Measurements from ENCODE around the gene B4GALT7. TPM values are rescaled to one million over a fixed set of nuclear protein-coding genes. Genes with fewer than 3 reads are reported as not detected.
A peak's percentile ranks its signal among the peaks of the same experiment; 100 is the strongest.

B4GALT7 gene
- total RNA-seq, 1 experiment from 2014 or later: 37.3 TPM

- peaks cover 2% of the 10 kb centered on the region for H3K27me3 ChIP-seq (ENCODE audit: control insufficient read depth, insufficient read depth, low read length)
- H3K36me3 ChIP-seq (replicated peaks; ENCODE audit: control insufficient read depth, insufficient read depth, low read length): no peaks in the 10 kb centered on the region
- no peak overlapping the region for H3K4me3 ChIP-seq (ENCODE audit: insufficient read depth, low read depth, low read length)
- DNase-seq: no peak
These were observed 23.8 kb upstream of the B4GALT7 start for GRCh38 chr5:177576169-177576568.

- Histone ChIP-seq H3K36me3 (replicated peaks; ENCODE audit: control insufficient read depth, insufficient read depth, low read length) (no peaks in the 10 kb centered on the region), H3K27me3 (ENCODE audit: control insufficient read depth, insufficient read depth, low read length) (peaks cover 2% of the 10 kb centered on the region), H3K4me3 (ENCODE audit: insufficient read depth, low read depth, low read length) (no peak overlapping the region)
- no peak for DNase-seq
These were observed 21.6 kb upstream of the B4GALT7 start for GRCh38 chr5:177578316-177578715.

- peaks cover 8% of the 10 kb centered on the region; the same call in 1 of the 2 replicates for H3K27me3 ChIP-seq (ENCODE audit: control insufficient read depth, insufficient read depth, low read length)
- DNase-seq: no peak
- peaks cover 3% of the 10 kb centered on the region for H3K36me3 ChIP-seq (replicated peaks; ENCODE audit: control insufficient read depth, insufficient read depth, low read length)
- H3K4me3 ChIP-seq (ENCODE audit: insufficient read depth, low read depth, low read length): no peak overlapping the region
These were observed 11.5 kb upstream of the B4GALT7 start for GRCh38 chr5:177588413-177588909.

- H3K27me3 ChIP-seq (ENCODE audit: control insufficient read depth, insufficient read depth, low read length): peaks cover under 1% of the 10 kb centered on the region; the same call in 1 of the 2 replicates
- peaks cover 21% of the 10 kb centered on the region for H3K36me3 ChIP-seq (replicated peaks; ENCODE audit: control insufficient read depth, insufficient read depth, low read length)
- DNase-seq: no peak
- no peak overlapping the region for H3K4me3 ChIP-seq (ENCODE audit: insufficient read depth, low read depth, low read length)
These were observed 9.5 kb upstream of the B4GALT7 start for GRCh38 chr5:177590406-177590805.

GRCh38 chr5:177591690-177592009 is 8.3 kb upstream of the B4GALT7 start:
- no peak for DNase-seq
- Histone ChIP-seq H3K27me3 (ENCODE audit: control insufficient read depth, insufficient read depth, low read length) (no peaks in the 10 kb centered on the region; the same call in 1 of the 2 replicates), H3K36me3 (replicated peaks; ENCODE audit: control insufficient read depth, insufficient read depth, low read length) (peaks cover 27% of the 10 kb centered on the region), H3K4me3 (ENCODE audit: insufficient read depth, low read depth, low read length) (peak overlapping the region; percentile 34)

- DNase-seq: peak; percentile 96
- peak within 1 kb of the TSS; percentile 92 for H3K4me3 ChIP-seq (ENCODE audit: insufficient read depth, low read depth, low read length)
- H3K27me3 ChIP-seq (ENCODE audit: control insufficient read depth, insufficient read depth, low read length): no peaks in the 10 kb centered on the region; the same call in 1 of the 2 replicates
- peaks cover 27% of the 10 kb centered on the region for H3K36me3 ChIP-seq (replicated peaks; ENCODE audit: control insufficient read depth, insufficient read depth, low read length)
These were observed 7.7 kb upstream of the B4GALT7 start, which contains the start of gene TMED9 for GRCh38 chr5:177592010-177592834. Gene TMED9 (plus strand): TSS chr5:177592203. CDS start chr5:177592215, 12 bp downstream.

GRCh38 chr5:177592905-177593304 is 7.0 kb upstream of the B4GALT7 start:
- no peak for DNase-seq
- H3K36me3 ChIP-seq (replicated peaks; ENCODE audit: control insufficient read depth, insufficient read depth, low read length): peaks cover 27% of the 10 kb centered on the region
- H3K27me3 ChIP-seq (ENCODE audit: control insufficient read depth, insufficient read depth, low read length): no peaks in the 10 kb centered on the region; the same call in 1 of the 2 replicates
- H3K4me3 ChIP-seq (ENCODE audit: insufficient read depth, low read depth, low read length): peak overlapping the region; percentile 92

DNA sequence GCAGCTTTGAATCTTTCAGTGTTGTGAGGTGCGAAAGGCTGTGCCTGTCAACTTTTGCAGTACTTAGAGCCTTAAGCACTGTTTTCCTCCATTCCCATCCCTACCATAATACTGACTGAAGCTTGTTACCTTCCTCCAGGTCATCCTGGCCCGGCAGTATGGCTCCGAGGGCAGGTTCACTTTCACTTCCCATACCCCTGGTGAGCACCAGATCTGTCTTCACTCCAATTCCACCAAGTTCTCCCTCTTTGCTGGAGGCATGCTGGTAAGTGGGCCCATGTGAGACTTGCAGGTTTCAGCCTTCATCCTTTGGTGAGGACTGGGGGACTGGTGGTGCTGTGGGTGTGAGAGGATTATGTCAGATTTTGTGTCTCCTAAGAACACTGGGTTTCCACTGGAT is 6.4 kb upstream of the B4GALT7 start:
- no peaks in the 10 kb centered on the region; the same call in 1 of the 2 replicates for H3K27me3 ChIP-seq (ENCODE audit: control insufficient read depth, insufficient read depth, low read length)
- H3K36me3 ChIP-seq (replicated peaks; ENCODE audit: control insufficient read depth, insufficient read depth, low read length): peaks cover 27% of the 10 kb centered on the region
- DNase-seq: no peak
- no peak overlapping the region for H3K4me3 ChIP-seq (ENCODE audit: insufficient read depth, low read depth, low read length)

GRCh38 chr5:177594071-177594470 is 5.9 kb upstream of the B4GALT7 start:
- Histone ChIP-seq H3K36me3 (replicated peaks; ENCODE audit: control insufficient read depth, insufficient read depth, low read length) (peaks cover 27% of the 10 kb centered on the region), H3K4me3 (ENCODE audit: insufficient read depth, low read depth, low read length) (no peak overlapping the region), H3K27me3 (ENCODE audit: control insufficient read depth, insufficient read depth, low read length) (peaks cover 2% of the 10 kb centered on the region; the same call in 1 of the 2 replicates)
- DNase-seq: no peak

DNA sequence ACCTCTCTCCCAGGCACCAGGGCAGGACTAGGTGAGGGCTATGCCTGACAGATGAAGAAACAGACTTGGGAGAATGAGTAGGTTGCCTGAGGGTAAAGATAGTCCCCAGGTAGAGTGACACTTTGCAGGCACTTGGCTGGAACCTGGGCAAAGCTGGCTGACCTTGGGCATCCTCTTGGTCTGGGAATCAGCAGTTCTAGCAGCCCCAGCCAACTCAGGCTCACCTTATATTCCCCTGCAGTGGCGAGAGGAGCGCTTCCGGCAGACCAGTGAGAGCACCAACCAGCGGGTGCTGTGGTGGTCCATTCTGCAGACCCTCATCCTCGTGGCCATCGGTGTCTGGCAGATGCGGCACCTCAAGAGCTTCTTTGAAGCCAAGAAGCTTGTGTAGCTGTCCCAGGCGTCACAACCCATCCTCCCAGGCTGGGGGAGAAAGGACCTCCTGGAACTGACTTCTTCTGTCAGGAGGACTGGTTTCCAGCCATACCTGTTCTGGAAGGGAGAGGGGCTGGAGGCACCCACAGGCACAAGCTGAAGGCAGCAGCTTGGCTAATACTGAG is 4.8 kb upstream of the B4GALT7 start:
- DNase-seq: no peak
- Histone ChIP-seq H3K4me3 (ENCODE audit: insufficient read depth, low read depth, low read length) (no peak overlapping the region), H3K27me3 (ENCODE audit: control insufficient read depth, insufficient read depth, low read length) (peaks cover 3% of the 10 kb centered on the region; the same call in 1 of the 2 replicates), H3K36me3 (replicated peaks; ENCODE audit: control insufficient read depth, insufficient read depth, low read length) (peaks cover 27% of the 10 kb centered on the region)

- Histone ChIP-seq H3K36me3 (replicated peaks; ENCODE audit: control insufficient read depth, insufficient read depth, low read length) (peaks cover 27% of the 10 kb centered on the region), H3K4me3 (ENCODE audit: insufficient read depth, low read depth, low read length) (no peak overlapping the region), H3K27me3 (ENCODE audit: control insufficient read depth, insufficient read depth, low read length) (peaks cover 3% of the 10 kb centered on the region; the same call in 1 of the 2 replicates)
- no peak for DNase-seq
These were observed 3.7 kb upstream of the B4GALT7 start for GRCh38 chr5:177595991-177596774.

DNA sequence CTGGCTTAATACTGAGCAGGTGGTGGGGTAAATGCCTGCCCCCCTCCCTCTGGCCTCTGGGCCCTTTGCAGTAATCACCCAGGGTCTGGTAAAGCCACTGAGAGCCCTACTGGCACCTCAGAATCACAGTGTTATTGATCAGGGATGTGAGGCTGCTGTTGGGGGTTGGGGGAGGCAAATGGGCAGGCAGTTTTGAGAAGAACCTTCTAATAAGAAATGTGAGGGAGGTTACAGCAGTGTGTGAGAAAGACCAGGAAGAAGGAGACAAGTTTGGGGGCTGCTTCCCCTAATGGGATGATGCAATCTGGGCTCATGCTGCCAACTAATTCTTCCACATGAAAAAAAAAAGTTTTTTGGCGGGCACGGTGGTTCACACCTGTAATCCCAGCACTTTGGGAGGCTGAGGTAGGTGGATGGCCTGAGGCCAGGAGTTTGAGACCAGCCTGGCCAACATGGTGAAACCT is 3.1 kb upstream of the B4GALT7 start:
- peaks cover 3% of the 10 kb centered on the region; the same call in 1 of the 2 replicates for H3K27me3 ChIP-seq (ENCODE audit: control insufficient read depth, insufficient read depth, low read length)
- H3K36me3 ChIP-seq (replicated peaks; ENCODE audit: control insufficient read depth, insufficient read depth, low read length): peaks cover 27% of the 10 kb centered on the region
- no peak overlapping the region for H3K4me3 ChIP-seq (ENCODE audit: insufficient read depth, low read depth, low read length)
- no peak for DNase-seq

GRCh38 chr5:177598477-177598876 is 1.5 kb upstream of the B4GALT7 start:
- Histone ChIP-seq H3K36me3 (replicated peaks; ENCODE audit: control insufficient read depth, insufficient read depth, low read length) (peaks cover 24% of the 10 kb centered on the region), H3K27me3 (ENCODE audit: control insufficient read depth, insufficient read depth, low read length) (peaks cover 3% of the 10 kb centered on the region; the same call in 1 of the 2 replicates), H3K4me3 (ENCODE audit: insufficient read depth, low read depth, low read length) (no peak overlapping the region)
- no peak for DNase-seq

- peak overlapping the region; percentile 91 for H3K4me3 ChIP-seq (ENCODE audit: insufficient read depth, low read depth, low read length)
- peaks cover 3% of the 10 kb centered on the region; the same call in 1 of the 2 replicates for H3K27me3 ChIP-seq (ENCODE audit: control insufficient read depth, insufficient read depth, low read length)
- peaks cover 4% of the 10 kb centered on the region for H3K36me3 ChIP-seq (replicated peaks; ENCODE audit: control insufficient read depth, insufficient read depth, low read length)
- DNase-seq: no peak
These were observed 631 bp downstream of the B4GALT7 start for GRCh38 chr5:177600508-177601018.
